ENCODE data around the gene LIN7B.
A peak's percentile ranks its signal among the peaks of the same experiment; 100 is the strongest.

Gene LIN7B

DNA sequence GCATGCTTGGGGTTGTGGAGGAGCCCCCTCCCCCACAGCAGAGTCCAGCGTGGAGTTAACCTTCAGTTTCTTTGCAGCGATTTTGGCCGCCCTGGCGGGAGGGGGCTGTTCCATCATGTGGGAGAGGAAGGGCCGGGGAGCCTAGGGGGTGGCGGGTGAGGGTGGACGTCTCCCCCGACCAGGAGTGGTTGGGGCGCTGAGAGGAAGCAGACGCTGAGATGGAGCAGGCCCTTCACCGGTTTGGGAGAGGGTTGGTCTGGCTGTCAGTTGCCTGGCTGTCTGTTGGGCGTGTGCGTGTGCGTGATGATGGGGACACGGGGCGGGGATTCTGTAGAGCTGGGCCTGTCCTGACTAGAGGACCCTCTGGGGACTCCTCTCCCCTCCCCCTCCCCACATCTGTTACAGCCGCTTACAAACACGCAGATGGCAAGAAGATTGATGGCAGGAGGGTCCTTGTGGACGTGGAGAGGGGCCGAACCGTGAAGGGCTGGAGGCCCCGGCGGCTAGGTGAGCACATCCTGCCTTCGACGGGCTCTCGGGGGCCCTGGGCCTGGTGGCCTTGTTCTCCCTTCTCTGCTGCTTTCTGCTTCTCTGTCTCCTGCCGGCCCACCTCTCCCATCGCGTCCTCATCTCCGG lies 9.8 kb upstream of the LIN7B start:
- Mint-ChIP-seq H3K27ac (peak overlapping the region; percentile 89), H3K36me3 (peaks cover 55 to 69% of the 10 kb centered on the region in 2 donors), H3K9me3 (no peaks in the 10 kb centered on the region), H3K27me3 (no peaks in the 10 kb centered on the region), H3K4me1 (peaks cover 31 to 42% of the 10 kb centered on the region in 2 donors), H3K4me3 (no peak overlapping the region)
- no peak for DNase-seq
- peak; percentile 13 to 32 for ATAC-seq (replicated peaks)

- DNase-seq (peak; percentile 42), ATAC-seq (replicated peaks) (peak; percentile 80 to 83)
- Mint-ChIP-seq H3K27me3 (no peaks in the 10 kb centered on the region), H3K9me3 (no peaks in the 10 kb centered on the region), H3K36me3 (peaks cover 49 to 56% of the 10 kb centered on the region in 2 donors), H3K4me3 (no peak overlapping the region), H3K27ac (peak overlapping the region; percentile 53), H3K4me1 (peaks cover 23 to 33% of the 10 kb centered on the region in 2 donors)
Measured at GRCh38 chr19:49106648-49107135, 7.5 kb upstream of the LIN7B start.

GRCh38 chr19:49107625-49108459 lies 6.3 kb upstream of the LIN7B start:
- H3K27ac Mint-ChIP-seq, result peak overlapping the region; percentile 53
- H3K4me1 Mint-ChIP-seq, result peaks cover 19 to 25% of the 10 kb centered on the region in 2 donors
- DNase-seq (no peak), ATAC-seq (replicated peaks) (no peak)
- peaks cover 44 to 50% of the 10 kb centered on the region in 2 donors for H3K36me3 Mint-ChIP-seq
- H3K9me3 Mint-ChIP-seq, result no peaks in the 10 kb centered on the region
- H3K4me3 Mint-ChIP-seq, result no peak overlapping the region
- H3K27me3 Mint-ChIP-seq, result no peaks in the 10 kb centered on the region

GRCh38 chr19:49109051-49109450 lies 5.1 kb upstream of the LIN7B start:
- ATAC-seq (replicated peaks) (no peak), DNase-seq (no peak)
- Mint-ChIP-seq H3K27ac (peak overlapping the region; percentile 65), H3K27me3 (no peaks in the 10 kb centered on the region), H3K36me3 (peaks cover 38 to 45% of the 10 kb centered on the region in 2 donors), H3K9me3 (no peaks in the 10 kb centered on the region), H3K4me1 (peaks cover 19 to 24% of the 10 kb centered on the region in 2 donors), H3K4me3 (no peak overlapping the region)

GRCh38 chr19:49109569-49110233 lies 4.5 kb upstream of the LIN7B start:
- ATAC-seq (replicated peaks) (no peak), DNase-seq (no peak)
- Mint-ChIP-seq H3K36me3 (peaks cover 32 to 38% of the 10 kb centered on the region in 2 donors), H3K4me3 (no peak overlapping the region), H3K27me3 (no peaks in the 10 kb centered on the region), H3K4me1 (peaks cover 17 to 18% of the 10 kb centered on the region in 2 donors), H3K27ac (no peak overlapping the region), H3K9me3 (no peaks in the 10 kb centered on the region)

DNA sequence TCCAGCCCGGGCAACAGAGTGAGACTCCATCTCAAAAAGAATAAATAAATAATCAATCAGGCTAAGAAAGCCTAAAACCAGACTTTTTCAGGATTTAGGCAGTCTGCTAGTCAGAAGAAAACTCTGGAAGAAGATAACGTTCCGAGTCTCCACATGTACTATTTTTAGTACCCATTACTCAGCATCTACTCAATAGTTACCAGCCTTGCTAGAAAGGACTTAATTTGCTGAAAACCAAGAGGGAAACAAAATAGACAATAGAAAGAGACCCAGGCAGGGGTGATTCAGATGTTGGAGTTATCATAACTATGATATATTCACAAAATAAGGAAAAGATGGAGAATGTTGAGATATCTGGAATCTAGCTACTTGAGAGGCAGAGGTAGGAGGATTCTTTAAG lies 3.6 kb upstream of the LIN7B start:
- ATAC-seq (replicated peaks), result no peak
- no peak for DNase-seq
- Mint-ChIP-seq H3K36me3 (peaks cover 26 to 30% of the 10 kb centered on the region in 2 donors), H3K27ac (no peak overlapping the region), H3K4me1 (peaks cover 17 to 20% of the 10 kb centered on the region in 2 donors), H3K4me3 (no peak overlapping the region), H3K9me3 (no peaks in the 10 kb centered on the region), H3K27me3 (no peaks in the 10 kb centered on the region)

- DNase-seq, result no peak
- no peak for ATAC-seq (replicated peaks)
- Mint-ChIP-seq H3K4me1 (peaks cover 18 to 25% of the 10 kb centered on the region in 2 donors), H3K4me3 (no peak overlapping the region), H3K27ac (no peak overlapping the region), H3K36me3 (peaks cover 28 to 30% of the 10 kb centered on the region in 2 donors), H3K9me3 (no peaks in the 10 kb centered on the region), H3K27me3 (no peaks in the 10 kb centered on the region)
Measured at GRCh38 chr19:49111218-49111998, 2.8 kb upstream of the LIN7B start.

- H3K4me1 Mint-ChIP-seq, result peaks cover 29 to 50% of the 10 kb centered on the region in 2 donors
- DNase-seq (no peak), ATAC-seq (replicated peaks) (no peak)
- no peak overlapping the region for H3K27ac Mint-ChIP-seq
- H3K9me3 Mint-ChIP-seq, result no peaks in the 10 kb centered on the region
- H3K4me3 Mint-ChIP-seq, result peak overlapping the region; percentile 81 to 82
- peaks cover 10 to 13% of the 10 kb centered on the region in 2 donors for H3K36me3 Mint-ChIP-seq
- peaks cover 0 to 1% of the 10 kb centered on the region in 2 donors for H3K27me3 Mint-ChIP-seq
Measured at GRCh38 chr19:49114630-49115363, 627 bp downstream of the LIN7B start.

DNA sequence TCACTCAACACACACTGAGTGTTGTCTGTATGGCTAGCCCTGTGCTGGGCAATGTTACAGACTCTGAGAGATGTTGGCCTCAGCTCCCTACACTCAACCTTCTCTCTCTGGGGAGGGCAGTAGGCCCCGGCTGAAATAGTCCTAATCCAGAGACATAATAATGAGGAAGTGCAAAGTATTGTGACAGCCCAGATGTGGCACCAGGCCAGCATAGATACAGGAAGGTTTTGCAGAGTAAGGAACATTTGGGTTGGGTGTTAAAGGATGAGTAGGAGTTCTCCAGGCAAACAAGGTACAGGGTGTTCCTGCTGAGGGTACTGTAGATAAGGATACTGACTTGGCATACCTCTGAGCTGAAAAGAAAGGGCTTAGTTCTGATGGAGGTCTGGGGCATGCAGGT lies 2.4 kb downstream of the LIN7B start:
- ATAC-seq (replicated peaks) (no peak), DNase-seq (no peak)
- no peak overlapping the region for H3K27ac Mint-ChIP-seq
- H3K4me1 Mint-ChIP-seq, result peaks cover 35 to 62% of the 10 kb centered on the region in 2 donors
- H3K27me3 Mint-ChIP-seq, result peaks cover 9 to 15% of the 10 kb centered on the region in 2 donors
- H3K4me3 Mint-ChIP-seq, result peak overlapping the region in 1 of 2 donors; percentile 66
- H3K36me3 Mint-ChIP-seq, result peaks cover 9 to 13% of the 10 kb centered on the region in 2 donors
- H3K9me3 Mint-ChIP-seq, result no peaks in the 10 kb centered on the region

GRCh38 chr19:49117677-49118564 lies 3.8 kb downstream of the LIN7B start:
- DNase-seq (no peak), ATAC-seq (replicated peaks) (no peak)
- Mint-ChIP-seq H3K4me1 (peaks cover 36 to 61% of the 10 kb centered on the region in 2 donors), H3K27ac (peak overlapping the region; percentile 95), H3K9me3 (no peaks in the 10 kb centered on the region), H3K36me3 (peaks cover 9 to 13% of the 10 kb centered on the region in 2 donors), H3K27me3 (peaks cover 13 to 21% of the 10 kb centered on the region in 2 donors), H3K4me3 (peak overlapping the region; percentile 87 to 92)

- H3K4me3 Mint-ChIP-seq, result peak within 1 kb of the TSS; percentile 87 to 92
- H3K9me3 Mint-ChIP-seq, result no peaks in the 10 kb centered on the region
- ATAC-seq (replicated peaks), result peak; percentile 80 to 84
- peak within 1 kb of the TSS; percentile 95 for H3K27ac Mint-ChIP-seq
- peaks cover 13 to 21% of the 10 kb centered on the region in 2 donors for H3K27me3 Mint-ChIP-seq
- peaks cover 9 to 13% of the 10 kb centered on the region in 2 donors for H3K36me3 Mint-ChIP-seq
- H3K4me1 Mint-ChIP-seq, result peaks cover 34 to 53% of the 10 kb centered on the region in 2 donors
- DNase-seq, result peak; percentile 95
Measured at GRCh38 chr19:49118565-49119410, 4.6 kb downstream of the LIN7B start, which contains the start of gene C19orf73. Gene C19orf73 (minus strand): TSS chr19:49119143. CDS start chr19:49119022, 121 bp downstream.

Measured in stimulated activated naive B cell treated with anti-CD40 and anti-IgM and Interleukin-4, amounts not matched to agents 10 μg/mL and 1 μg/mL and 100 μg/mL, for 72 hours (primary cell).